Liver (tissue), 2 donors: ENCODE data around the gene PPP3CB.

ENCODE experiments used
- FOXA1 ChIP-seq: IDR thresholded peaks from 2 replicates; pipeline ENCODE4 v1.6.1; 2016; ENCODE audit warnings: antibody characterized with exemption
- RXRA ChIP-seq, 2 donors: IDR thresholded peaks; 2 replicates each; pipeline ENCODE4 v1.6.1; 2017 to 2018; ENCODE audit warnings: antibody characterized with exemption in 2 of 2, mild to moderate bottlenecking in 1 of 2
- donor health status: healthy.

- TF ChIP-seq FOXA1 (no peak), RXRA (IDR thresholded peaks at IDR 0.05) (no peak)
These were observed 87.8 kb downstream of the PPP3CB start for GRCh38 chr10:73408061-73408460.
